Endodermal cell (in vitro differentiated cells): ENCODE data around the gene PPIL4. TPM values are rescaled to one million over a fixed set of nuclear protein-coding genes. Genes with fewer than 3 reads are reported as not detected.
A peak's percentile ranks its signal among the peaks of the same experiment; 100 is the strongest.

ENCODE experiments used
- DNase-seq: peaks from one replicate; pipeline ENCODE4 v3.0.0-alpha.2; 2017
- H3K27ac ChIP-seq: 2 replicates; pipeline ENCODE4 v1.5.1; 2013; ENCODE audit warnings: mild to moderate bottlenecking, low read depth, low read length, moderate library complexity
- H3K27me3 ChIP-seq: 2 replicates; pipeline ENCODE4 v1.6.1; 2013; ENCODE audit warnings: mild to moderate bottlenecking, low read length, moderate library complexity; ENCODE audit not compliant: insufficient read depth, control insufficient read depth, poor library complexity, severe bottlenecking
- H3K36me3 ChIP-seq: 2 replicates; pipeline ENCODE4 v1.7.0; 2013; ENCODE audit warnings: mild to moderate bottlenecking, low read length, moderate library complexity; ENCODE audit not compliant: control insufficient read depth, insufficient read depth
- H3K4me1 ChIP-seq: one replicate; pipeline ENCODE4 v1.7.0; 2013; ENCODE audit warnings: low read length; ENCODE audit not compliant: control insufficient read depth, insufficient read depth
- H3K4me3 ChIP-seq: 2 replicates; pipeline ENCODE4 v1.5.1; 2013; ENCODE audit warnings: mild to moderate bottlenecking, low read length, moderate library complexity
- H3K9ac ChIP-seq: 2 replicates; pipeline ENCODE4 v1.6.1; 2013; ENCODE audit warnings: mild to moderate bottlenecking, low read length, moderate library complexity; ENCODE audit not compliant: poor library complexity, severe bottlenecking; ENCODE audit errors: extremely low read depth
- H3K9me3 ChIP-seq: 2 replicates; pipeline ENCODE4 v1.6.1; 2013; ENCODE audit warnings: mild to moderate bottlenecking, low read length, moderate library complexity; ENCODE audit not compliant: control insufficient read depth
- H3K27ac Mint-ChIP-seq: 2 replicates; pipeline ENCODE4 v1.8.0; 2020; ENCODE audit warnings: mixed read lengths
- H3K27me3 Mint-ChIP-seq: 2 replicates; pipeline ENCODE4 v1.8.0; 2021; ENCODE audit warnings: mild to moderate bottlenecking, mixed read lengths; ENCODE audit not compliant: insufficient read depth
- H3K36me3 Mint-ChIP-seq: 2 replicates; pipeline ENCODE4 v1.8.0; 2020; ENCODE audit warnings: low read depth, mixed read lengths
- H3K4me1 Mint-ChIP-seq: 2 replicates; pipeline ENCODE4 v1.8.0; 2020; ENCODE audit warnings: mixed read lengths
- H3K4me3 Mint-ChIP-seq: 2 replicates; pipeline ENCODE4 v1.8.0; 2020; ENCODE audit warnings: mild to moderate bottlenecking, moderate library complexity, mixed read lengths
- H3K9me3 Mint-ChIP-seq: 2 replicates; pipeline ENCODE4 v1.8.0; 2020; ENCODE audit warnings: mild to moderate bottlenecking, mixed read lengths
- WGBS, 2 experiments: methylation state at CpG; one replicate each; pipeline versions ENCODE4 v1.1.5 to v1.1.7; 2013; ENCODE audit warnings: missing lambda C conversion rate in 2 of 2, mixed read lengths in 1 of 2; ENCODE audit not compliant: insufficient coverage in 1 of 2, insufficient read length in 1 of 2; 5-methylcytosine and 5-hydroxymethylcytosine counted together
- total RNA-seq, 2 donors: library from RNA; stranded (reverse); fragmentation: NEBNext Ultra II Directional in 1 of 2; extraction: Animal tissue kit (Norgen Biotek cat#: 25700) in 1 of 2; gene quantifications; 2 replicates in 1 of 2; 3 replicates in 1 of 2; pipeline ENCODE4 v1.2.1, GENCODE V29; 2021
- TF ChIP-seq, protein P1 (sequence below): fragments of 200-600 bp; sonication (generic); conservative IDR thresholded peaks from 2 replicates; pipeline ENCODE4 v1.5.0; 2021; ENCODE audit warnings: antibody characterized with exemption, mild to moderate bottlenecking

The PPIL4 gene
- total RNA-seq, 2 donors from 2014 or later = 35.8 to 41.7 TPM

DNA sequence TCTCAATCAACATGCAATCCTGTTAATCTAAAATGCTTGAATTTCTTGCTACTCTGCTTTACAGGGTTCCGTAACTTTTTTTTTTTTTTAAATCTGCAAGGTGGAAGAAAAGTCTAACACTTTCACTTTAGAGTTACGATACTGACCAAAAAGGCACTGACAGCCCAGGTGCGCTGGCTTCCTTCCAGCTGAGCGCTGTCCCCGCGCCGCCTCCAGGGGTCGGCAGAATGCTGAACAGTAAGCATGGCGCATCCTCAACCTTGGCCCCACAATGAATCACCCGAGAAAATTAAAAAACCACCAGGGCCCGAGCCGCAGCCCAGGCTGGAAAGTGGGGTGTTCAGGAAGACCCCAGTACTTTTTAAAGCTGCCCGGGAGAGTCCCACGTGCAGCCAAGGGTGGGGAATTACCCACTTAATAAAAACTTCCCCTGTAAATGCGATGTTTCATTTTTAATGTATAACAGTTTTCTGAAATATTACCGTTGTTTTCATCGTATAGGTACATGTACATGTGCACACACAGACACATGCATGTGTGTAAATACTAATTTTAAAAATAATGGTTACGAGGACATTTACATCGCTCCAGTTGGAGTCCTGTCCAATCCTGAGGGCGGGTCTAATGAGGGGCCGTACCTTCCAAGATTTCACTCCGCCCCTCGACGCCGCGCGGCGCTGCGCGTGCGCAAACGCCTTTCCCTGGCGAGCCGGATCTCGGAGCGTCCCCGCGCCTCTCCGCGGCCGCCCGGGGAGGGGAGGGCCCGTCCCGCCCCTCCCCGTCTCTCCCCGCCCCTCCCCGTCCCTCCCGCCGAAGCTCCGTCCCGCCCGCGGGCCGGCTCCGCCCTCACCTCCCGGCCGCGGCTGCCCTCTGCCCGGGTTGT lies 19.9 kb upstream of the PPIL4 start, which contains the start of gene GINM1:
TSS of gene GINM1 (plus strand) at position 849 of the 883 bp plus-strand sequence. CDS start 40 bp downstream, outside the sequence.
- H3K9me3 Mint-ChIP-seq = no peaks in the 10 kb centered on the region
- 0 to 1% methylated on average over 11 to 53 of the region's 59 CpGs for WGBS, 2 experiments
- H3K27ac ChIP-seq = peak within 1 kb of the TSS; percentile 58
- H3K9me3 ChIP-seq = no peaks in the 10 kb centered on the region
- H3K36me3 ChIP-seq = no peaks in the 10 kb centered on the region
- H3K4me1 Mint-ChIP-seq = peaks cover 8% of the 10 kb centered on the region
- H3K4me3 Mint-ChIP-seq = peak within 1 kb of the TSS; percentile 90
- H3K27me3 Mint-ChIP-seq = peaks cover 18% of the 10 kb centered on the region
- no peaks in the 10 kb centered on the region for H3K36me3 Mint-ChIP-seq
- H3K27ac Mint-ChIP-seq = peak within 1 kb of the TSS; percentile 96
- TF ChIP-seq, protein P1, sequence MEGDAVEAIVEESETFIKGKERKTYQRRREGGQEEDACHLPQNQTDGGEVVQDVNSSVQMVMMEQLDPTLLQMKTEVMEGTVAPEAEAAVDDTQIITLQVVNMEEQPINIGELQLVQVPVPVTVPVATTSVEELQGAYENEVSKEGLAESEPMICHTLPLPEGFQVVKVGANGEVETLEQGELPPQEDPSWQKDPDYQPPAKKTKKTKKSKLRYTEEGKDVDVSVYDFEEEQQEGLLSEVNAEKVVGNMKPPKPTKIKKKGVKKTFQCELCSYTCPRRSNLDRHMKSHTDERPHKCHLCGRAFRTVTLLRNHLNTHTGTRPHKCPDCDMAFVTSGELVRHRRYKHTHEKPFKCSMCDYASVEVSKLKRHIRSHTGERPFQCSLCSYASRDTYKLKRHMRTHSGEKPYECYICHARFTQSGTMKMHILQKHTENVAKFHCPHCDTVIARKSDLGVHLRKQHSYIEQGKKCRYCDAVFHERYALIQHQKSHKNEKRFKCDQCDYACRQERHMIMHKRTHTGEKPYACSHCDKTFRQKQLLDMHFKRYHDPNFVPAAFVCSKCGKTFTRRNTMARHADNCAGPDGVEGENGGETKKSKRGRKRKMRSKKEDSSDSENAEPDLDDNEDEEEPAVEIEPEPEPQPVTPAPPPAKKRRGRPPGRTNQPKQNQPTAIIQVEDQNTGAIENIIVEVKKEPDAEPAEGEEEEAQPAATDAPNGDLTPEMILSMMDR = peak; percentile 85
- H3K4me1 ChIP-seq = peaks cover 4% of the 10 kb centered on the region
- peak within 1 kb of the TSS; percentile 90 for H3K4me3 ChIP-seq
- DNase-seq = peak; percentile 98
- peak within 1 kb of the TSS; percentile 90 for H3K9ac ChIP-seq
- H3K27me3 ChIP-seq = peaks cover 23% of the 10 kb centered on the region

GRCh38 chr6:149563928-149564325 lies 18.1 kb upstream of the PPIL4 start:
- Mint-ChIP-seq H3K27ac (no peak overlapping the region), H3K4me3 (no peak overlapping the region), H3K27me3 (peaks cover 29% of the 10 kb centered on the region), H3K4me1 (peaks cover 8% of the 10 kb centered on the region), H3K36me3 (no peaks in the 10 kb centered on the region), H3K9me3 (no peaks in the 10 kb centered on the region)
- H3K9me3 ChIP-seq = no peaks in the 10 kb centered on the region
- H3K27me3 ChIP-seq = peaks cover 39% of the 10 kb centered on the region
- WGBS, 2 experiments = 87 to 89% methylated on average over 3 of the region's 3 CpGs
- TF ChIP-seq, protein P1 = no peak
- DNase-seq = no peak
- no peak overlapping the region for H3K9ac ChIP-seq
- H3K27ac ChIP-seq = no peak overlapping the region
- H3K4me3 ChIP-seq = no peak overlapping the region
- H3K36me3 ChIP-seq = no peaks in the 10 kb centered on the region
- H3K4me1 ChIP-seq = peaks cover 4% of the 10 kb centered on the region

DNA sequence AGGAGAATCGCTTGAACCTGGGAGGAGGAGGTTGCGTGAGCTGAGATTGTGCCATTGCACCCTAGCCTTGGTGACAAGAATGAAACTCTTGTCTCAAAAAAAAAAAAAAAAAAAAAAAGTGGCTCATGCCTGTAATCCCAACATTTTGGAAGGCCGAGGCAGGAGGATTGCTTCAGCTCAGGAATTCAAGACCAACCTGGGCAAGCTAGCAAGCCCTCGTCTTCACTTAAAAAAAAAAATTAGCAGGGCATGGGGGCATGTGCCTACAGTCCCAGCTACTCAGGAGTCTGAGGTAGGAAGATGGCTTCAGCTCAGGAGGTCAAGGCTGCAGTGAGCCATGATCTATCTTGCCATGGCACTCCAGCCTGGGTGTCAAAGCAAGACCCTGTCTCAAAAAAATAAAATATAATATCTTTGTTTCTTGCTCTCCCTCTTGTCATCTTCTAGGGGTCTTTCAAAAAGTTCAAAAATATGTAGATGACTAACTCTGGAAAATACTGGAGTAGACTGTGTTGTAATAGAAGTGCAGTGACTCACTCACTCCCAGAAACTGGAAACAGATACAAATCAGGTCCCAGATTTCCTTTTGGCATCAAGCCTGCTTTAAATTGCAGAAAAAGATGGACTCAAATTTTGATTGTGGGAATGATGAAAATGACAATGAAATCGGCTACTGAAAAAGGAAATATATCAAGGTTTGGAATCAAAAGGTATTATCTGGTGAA lies 17.5 kb upstream of the PPIL4 start:
- H3K36me3 ChIP-seq = no peaks in the 10 kb centered on the region
- no peak for DNase-seq
- peaks cover 4% of the 10 kb centered on the region for H3K4me1 ChIP-seq
- no peak overlapping the region for H3K9ac ChIP-seq
- no peak overlapping the region for H3K27ac ChIP-seq
- H3K4me3 Mint-ChIP-seq = no peak overlapping the region
- H3K4me3 ChIP-seq = no peak overlapping the region
- H3K9me3 Mint-ChIP-seq = no peaks in the 10 kb centered on the region
- H3K27ac Mint-ChIP-seq = no peak overlapping the region
- H3K9me3 ChIP-seq = no peaks in the 10 kb centered on the region
- H3K36me3 Mint-ChIP-seq = no peaks in the 10 kb centered on the region
- H3K4me1 Mint-ChIP-seq = peaks cover 8% of the 10 kb centered on the region
- TF ChIP-seq, protein P1 = no peak
- peaks cover 35% of the 10 kb centered on the region for H3K27me3 Mint-ChIP-seq
- peaks cover 45% of the 10 kb centered on the region for H3K27me3 ChIP-seq
- WGBS, 2 experiments = 83 to 90% methylated on average over 5 of the region's 5 CpGs
